HCT116 (cell line): ENCODE data around the gene C1orf159. TPM values are rescaled to one million over a fixed set of nuclear protein-coding genes. Genes with fewer than 3 reads are reported as not detected.

Source experiments
- ATAC-seq: fragments of 200-7000 bp; cut with Tn5 transposase; 2 replicates; pipeline ENCODE4 v1.9.1; 2020; ENCODE audit warnings: mild to moderate bottlenecking, moderate library complexity
- BruUV-seq: library from RNA; stranded (reverse); fragments of 400-500 nt; replicated peaks from 2 replicates; lab custom pipeline; 2021; lab: Mats Ljungman, UMichigan
- CTCF ChIA-PET: fragments of 300-600 bp; sonication (Branson Sonifier 250); formaldehyde crosslinking; loops from one replicate; lab custom pipeline; 2021; ENCODE audit warnings: antibody characterized with exemption; lab: Charles Lee
- POLR2A ChIA-PET: fragments of 300-600, 350-600 bp; sonication (Branson Sonifier 250); formaldehyde crosslinking; loops from one replicate; lab custom pipeline; 2021; ENCODE audit warnings: antibody characterized with exemption; lab: Charles Lee
- RAD21 ChIA-PET, 2 experiments: fragments of 300-600 bp; sonication (Branson Sonifier 250); formaldehyde crosslinking; loops; one replicate each; lab custom pipeline; 2023; ENCODE audit warnings: low total read pairs in 2 of 2; ENCODE audit not compliant: uncharacterized antibody in 2 of 2, unreplicated experiment in 2 of 2, low non-redundant PET in 1 of 2; lab: Charles Lee
- DNase-seq: peaks from one replicate; pipeline ENCODE4 v3.0.0-alpha.2; 2010; ENCODE audit warnings: low read depth, low spot score
- H2AFZ ChIP-seq: fragments of 200-600 bp; shearing (Covaris generic), sonication (generic); 2 replicates; pipeline ENCODE4 v1.6.1; 2017; ENCODE audit warnings: low read depth, mixed run types, mixed read lengths, antibody characterized with exemption, low read length; ENCODE audit not compliant: poor library complexity, severe bottlenecking
- H3K27ac ChIP-seq: 2 replicates; pipeline ENCODE4 v1.5.1; 2012; ENCODE audit warnings: low read depth, low read length
- H3K27me3 ChIP-seq: fragments of 200-600 bp; sonication (generic); 2 replicates; pipeline ENCODE4 v1.6.1; 2016; ENCODE audit warnings: mixed run types, low read length, mixed read lengths; ENCODE audit not compliant: insufficient read depth
- H3K36me3 ChIP-seq, 2 experiments: fragments of 200-500 bp in 1 of 2; fragments of 200-600 bp in 1 of 2; sonication (Bioruptor generic) in 1 of 2; sonication (generic) in 1 of 2; 2 replicates each; pipeline versions ENCODE4 v1.5.1 to v1.6.1; 2014 to 2016; ENCODE audit warnings: low read length in 2 of 2, inconsistent platforms in 1 of 2, mixed read lengths in 1 of 2, mixed run types in 1 of 2; ENCODE audit not compliant: insufficient read depth in 2 of 2, control insufficient read depth in 1 of 2
- H3K4me1 ChIP-seq, 2 experiments: fragments of 200-600 bp in 1 of 2; sonication (generic) in 1 of 2; 2 replicates each; pipeline versions ENCODE4 v1.5.1 to v1.6.1; 2012 to 2017; ENCODE audit warnings: low read length in 2 of 2, inconsistent platforms in 1 of 2, mild to moderate bottlenecking in 1 of 2, mixed read lengths in 1 of 2, mixed run types in 1 of 2, moderate library complexity in 1 of 2; ENCODE audit not compliant: insufficient read depth in 2 of 2, control insufficient read depth in 1 of 2
- H3K4me2 ChIP-seq: fragments of 200-600 bp; sonication (generic); 2 replicates; pipeline ENCODE4 v1.6.1; 2017; ENCODE audit warnings: mixed run types, low read length, mixed read lengths
- H3K4me3 ChIP-seq, 2 experiments: fragments of 200-600 bp in 1 of 2; sonication (generic) in 1 of 2; replicated peaks in 1 of 2; 2 replicates each; pipeline ENCODE4 v1.5.1; 2011 to 2016; ENCODE audit warnings: low read length in 2 of 2, control low read depth in 1 of 2, low read depth in 1 of 2, mild to moderate bottlenecking in 1 of 2, mixed read lengths in 1 of 2, mixed run types in 1 of 2
- H3K79me2 ChIP-seq: fragments of 200-600 bp; sonication (generic); 2 replicates; pipeline ENCODE4 v1.6.1; 2017; ENCODE audit warnings: mild to moderate bottlenecking, mixed run types, low read length, moderate library complexity, mixed read lengths; ENCODE audit not compliant: insufficient read depth
- H3K9ac ChIP-seq: fragments of 200-600 bp; sonication (generic); 2 replicates; pipeline ENCODE4 v1.6.1; 2016; ENCODE audit warnings: low read length, mixed read lengths
- H3K9me2 ChIP-seq: fragments of 200-600 bp; sonication (generic), shearing (Covaris generic); 2 replicates; pipeline ENCODE4 v1.6.1; 2017; ENCODE audit warnings: mixed run types, mild to moderate bottlenecking, moderate library complexity; ENCODE audit not compliant: insufficient read depth
- H3K9me3 ChIP-seq, 2 experiments: fragments of 200-500 bp in 1 of 2; fragments of 200-600 bp in 1 of 2; sonication (Bioruptor generic) in 1 of 2; sonication (generic) in 1 of 2; 2 replicates each; pipeline ENCODE4 v1.6.1; 2014 to 2017; ENCODE audit warnings: low read length in 2 of 2, mixed read lengths in 2 of 2, inconsistent platforms in 1 of 2, low read depth in 1 of 2, mild to moderate bottlenecking in 1 of 2, mixed run types in 1 of 2, moderate library complexity in 1 of 2; ENCODE audit not compliant: control insufficient read depth in 1 of 2, insufficient read depth in 1 of 2
- H4K20me1 ChIP-seq: fragments of 200-600 bp; sonication (generic), shearing (Covaris generic); 2 replicates; pipeline ENCODE4 v1.6.1; 2017; ENCODE audit warnings: mixed run types, mild to moderate bottlenecking, moderate library complexity; ENCODE audit not compliant: insufficient read depth
- CBX3 ChIP-seq: IDR thresholded peaks from 2 replicates; pipeline ENCODE4 v1.6.1; 2012; ENCODE audit warnings: low read depth
- CEBPB ChIP-seq: IDR thresholded peaks from 2 replicates; pipeline ENCODE4 v1.6.1; 2012; ENCODE audit warnings: low read depth
- EGR1 ChIP-seq: IDR thresholded peaks from 2 replicates; pipeline ENCODE4 v1.6.1; 2012; ENCODE audit warnings: low read depth
- ELF1 ChIP-seq: IDR thresholded peaks from 2 replicates; pipeline ENCODE4 v1.6.1; 2012; ENCODE audit warnings: low read depth, borderline replicate concordance
- EZH2 ChIP-seq: fragments of 200-600 bp; sonication (generic); IDR thresholded peaks from 2 replicates; pipeline ENCODE4 v1.6.1; 2017; ENCODE audit warnings: antibody characterized with exemption, mixed run types
- EZH2phosphoT487 ChIP-seq: fragments of 200-600 bp; IDR thresholded peaks from 2 replicates; pipeline ENCODE4 v1.6.1; 2018; ENCODE audit warnings: antibody characterized with exemption, borderline replicate concordance
- FOSL1 ChIP-seq: IDR thresholded peaks from 2 replicates; pipeline ENCODE4 v1.6.1; 2012; ENCODE audit warnings: low read depth
- JUND ChIP-seq: IDR thresholded peaks from 2 replicates; pipeline ENCODE4 v1.6.1; 2012
- POLR2A ChIP-seq: IDR thresholded peaks from 2 replicates; pipeline ENCODE4 v1.7.0; 2011; ENCODE audit warnings: borderline replicate concordance; ENCODE audit not compliant: insufficient read depth, insufficient read length; ENCODE audit errors: extremely low read depth
- REST ChIP-seq: IDR thresholded peaks from 2 replicates; pipeline ENCODE4 v1.6.1; 2012; ENCODE audit warnings: low read depth
- SIN3A ChIP-seq: IDR thresholded peaks from 2 replicates; pipeline ENCODE4 v1.6.1; 2012; ENCODE audit warnings: low read depth
- SP1 ChIP-seq: IDR thresholded peaks from 2 replicates; pipeline ENCODE4 v1.6.1; 2012; ENCODE audit warnings: low read depth
- YY1 ChIP-seq: IDR thresholded peaks from 2 replicates; pipeline ENCODE4 v1.6.1; 2011; ENCODE audit warnings: low read length, low read depth, moderate library complexity, mild to moderate bottlenecking; ENCODE audit not compliant: insufficient replicate concordance; ENCODE audit errors: extremely low read depth
- ZFX ChIP-seq: fragments of 450-650 bp; IDR thresholded peaks from 2 replicates; pipeline ENCODE4 v1.6.1; 2017
- ZNF274 ChIP-seq: fragments of 200-500 bp; sonication (Bioruptor generic); IDR thresholded peaks from 2 replicates; pipeline ENCODE4 v1.6.1; 2014; ENCODE audit warnings: mild to moderate bottlenecking, low read depth, low read length, inconsistent platforms
- intact Hi-C: fragments of 100-400 bp; cut with micrococcal nuclease; formaldehyde crosslinking; loops from 2 replicates; pipeline ENCODE4 v1.10.0; 2022
- total RNA-seq: library from RNA; stranded (reverse); gene quantifications from one replicate; pipeline ENCODE4 v1.2.1, GENCODE V29; 2021; ENCODE audit not compliant: unreplicated experiment
- TF ChIP-seq, protein P1 (sequence below): IDR thresholded peaks from 2 replicates; pipeline ENCODE4 v1.6.1; 2012
- TF ChIP-seq, protein P2 (sequence below): IDR thresholded peaks from 2 replicates; pipeline ENCODE4 v1.6.1; 2012
- TF ChIP-seq, protein P3 (sequence below): IDR thresholded peaks from 2 replicates; pipeline ENCODE4 v1.6.1; 2011; ENCODE audit warnings: mild to moderate bottlenecking, low read length, moderate library complexity; ENCODE audit not compliant: insufficient replicate concordance; ENCODE audit errors: extremely low read depth
- TF ChIP-seq, protein P4 (sequence below), 3 experiments: fragments of 200-600 bp in 1 of 3; sonication (generic) in 1 of 3; IDR thresholded peaks in 2 of 3; conservative IDR thresholded peaks in 1 of 3; 2 replicates each; pipeline ENCODE4 v1.5.1; 2012 to 2017; ENCODE audit warnings: low read depth in 2 of 3, low read length in 2 of 3, antibody characterized with exemption in 1 of 3, borderline replicate concordance in 1 of 3, control low read depth in 1 of 3, mild to moderate bottlenecking in 1 of 3, mixed read lengths in 1 of 3, mixed run types in 1 of 3, moderate library complexity in 1 of 3; ENCODE audit not compliant: insufficient read depth in 1 of 3

C1orf159 gene
- total RNA-seq, 1 experiment from 2014 or later: 22.7 TPM

DNA sequence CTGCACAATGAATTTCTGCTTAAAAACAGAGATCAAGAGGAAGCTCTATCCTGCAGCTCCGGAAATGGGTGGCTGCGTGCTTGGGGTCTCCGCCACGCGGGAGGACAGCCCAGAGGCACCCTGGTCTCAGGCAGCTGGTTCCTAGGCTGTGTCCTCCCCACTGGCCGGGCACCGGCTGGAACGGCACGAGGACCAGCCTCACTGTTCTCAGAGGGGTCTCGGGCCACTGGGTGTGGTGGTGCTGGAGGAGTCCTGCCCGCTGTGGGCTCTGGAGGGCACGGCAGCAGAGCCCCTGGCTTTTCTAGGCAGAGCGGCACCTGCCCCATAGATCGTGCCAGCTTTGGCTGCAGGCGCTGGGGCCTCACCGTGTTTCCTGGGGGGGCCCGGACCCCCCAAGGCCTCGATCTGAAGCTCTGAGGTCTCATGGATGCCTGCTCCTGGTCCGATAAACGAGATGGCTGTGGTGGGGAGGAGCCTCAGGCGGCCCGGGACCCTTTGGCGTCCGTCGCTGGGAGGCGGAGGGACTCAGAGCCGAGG, 33.6 kb downstream of the C1orf159 start:
- Histone ChIP-seq H3K4me3 (no peak overlapping the region), H3K27me3 (no peaks in the 10 kb centered on the region), H3K36me3 (no peaks in the 10 kb centered on the region), H3K4me2 (no peak overlapping the region), H3K27ac (no peak overlapping the region; the same call in 1 of the 2 replicates), H3K4me1 (peaks cover 10 to 18% of the 10 kb centered on the region in 2 experiments)
- ChIA-PET RAD21 (no interaction called here), CTCF (no interaction called here)
- no peak for ATAC-seq
- no TSS peak for BruUV-seq
- TF ChIP-seq REST: no peak
- no peak for TF ChIP-seq ELF1
- TF ChIP-seq, protein P1, sequence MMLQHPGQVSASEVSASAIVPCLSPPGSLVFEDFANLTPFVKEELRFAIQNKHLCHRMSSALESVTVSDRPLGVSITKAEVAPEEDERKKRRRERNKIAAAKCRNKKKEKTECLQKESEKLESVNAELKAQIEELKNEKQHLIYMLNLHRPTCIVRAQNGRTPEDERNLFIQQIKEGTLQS: no peak
- no peak for TF ChIP-seq SP1
- TF ChIP-seq, protein P2, sequence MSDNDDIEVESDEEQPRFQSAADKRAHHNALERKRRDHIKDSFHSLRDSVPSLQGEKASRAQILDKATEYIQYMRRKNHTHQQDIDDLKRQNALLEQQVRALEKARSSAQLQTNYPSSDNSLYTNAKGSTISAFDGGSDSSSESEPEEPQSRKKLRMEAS: no peak
- TF ChIP-seq SIN3A: no peak
- TF ChIP-seq ZFX: no peak
- TF ChIP-seq YY1: no peak
- TF ChIP-seq, protein P3, sequence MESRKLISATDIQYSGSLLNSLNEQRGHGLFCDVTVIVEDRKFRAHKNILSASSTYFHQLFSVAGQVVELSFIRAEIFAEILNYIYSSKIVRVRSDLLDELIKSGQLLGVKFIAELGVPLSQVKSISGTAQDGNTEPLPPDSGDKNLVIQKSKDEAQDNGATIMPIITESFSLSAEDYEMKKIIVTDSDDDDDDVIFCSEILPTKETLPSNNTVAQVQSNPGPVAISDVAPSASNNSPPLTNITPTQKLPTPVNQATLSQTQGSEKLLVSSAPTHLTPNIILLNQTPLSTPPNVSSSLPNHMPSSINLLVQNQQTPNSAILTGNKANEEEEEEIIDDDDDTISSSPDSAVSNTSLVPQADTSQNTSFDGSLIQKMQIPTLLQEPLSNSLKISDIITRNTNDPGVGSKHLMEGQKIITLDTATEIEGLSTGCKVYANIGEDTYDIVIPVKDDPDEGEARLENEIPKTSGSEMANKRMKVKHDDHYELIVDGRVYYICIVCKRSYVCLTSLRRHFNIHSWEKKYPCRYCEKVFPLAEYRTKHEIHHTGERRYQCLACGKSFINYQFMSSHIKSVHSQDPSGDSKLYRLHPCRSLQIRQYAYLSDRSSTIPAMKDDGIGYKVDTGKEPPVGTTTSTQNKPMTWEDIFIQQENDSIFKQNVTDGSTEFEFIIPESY: no peak
- TF ChIP-seq CBX3: no peak
- no peak for TF ChIP-seq ZNF274
- no peak for TF ChIP-seq EGR1
- TF ChIP-seq, protein P4, sequence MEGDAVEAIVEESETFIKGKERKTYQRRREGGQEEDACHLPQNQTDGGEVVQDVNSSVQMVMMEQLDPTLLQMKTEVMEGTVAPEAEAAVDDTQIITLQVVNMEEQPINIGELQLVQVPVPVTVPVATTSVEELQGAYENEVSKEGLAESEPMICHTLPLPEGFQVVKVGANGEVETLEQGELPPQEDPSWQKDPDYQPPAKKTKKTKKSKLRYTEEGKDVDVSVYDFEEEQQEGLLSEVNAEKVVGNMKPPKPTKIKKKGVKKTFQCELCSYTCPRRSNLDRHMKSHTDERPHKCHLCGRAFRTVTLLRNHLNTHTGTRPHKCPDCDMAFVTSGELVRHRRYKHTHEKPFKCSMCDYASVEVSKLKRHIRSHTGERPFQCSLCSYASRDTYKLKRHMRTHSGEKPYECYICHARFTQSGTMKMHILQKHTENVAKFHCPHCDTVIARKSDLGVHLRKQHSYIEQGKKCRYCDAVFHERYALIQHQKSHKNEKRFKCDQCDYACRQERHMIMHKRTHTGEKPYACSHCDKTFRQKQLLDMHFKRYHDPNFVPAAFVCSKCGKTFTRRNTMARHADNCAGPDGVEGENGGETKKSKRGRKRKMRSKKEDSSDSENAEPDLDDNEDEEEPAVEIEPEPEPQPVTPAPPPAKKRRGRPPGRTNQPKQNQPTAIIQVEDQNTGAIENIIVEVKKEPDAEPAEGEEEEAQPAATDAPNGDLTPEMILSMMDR (IDR thresholded peaks at IDR 0.05 in 2 of 3, conservative IDR thresholded peaks at IDR 0.05 in 1 of 3; ENCODE audit: borderline replicate concordance in 1 of 3, insufficient read depth in 1 of 3, low read depth in 2 of 3, low read length in 2 of 3): no peak
- no peak for TF ChIP-seq FOSL1
- TF ChIP-seq JUND: no peak
- TF ChIP-seq EZH2phosphoT487: no peak
- TF ChIP-seq CEBPB: no peak
- TF ChIP-seq EZH2: no peak
- no peak for TF ChIP-seq POLR2A
- TF ChIP-seq, all 23 proteins: peak for 0
- no peaks in the 10 kb centered on the region for H4K20me1 ChIP-seq
- no peak for DNase-seq
- H2AFZ ChIP-seq: no peak overlapping the region
- POLR2A ChIA-PET: no interaction called here
- intact Hi-C loops: no loop called here
- H3K9me3 ChIP-seq: no peaks in the 10 kb centered on the region
- no peaks in the 10 kb centered on the region for H3K79me2 ChIP-seq
- H3K9ac ChIP-seq: no peak overlapping the region
- no peaks in the 10 kb centered on the region for H3K9me2 ChIP-seq
